PC-3 (cell line): Measurements from ENCODE around the gene PSMB7. TPM values are rescaled to one million over a fixed set of nuclear protein-coding genes. Genes with fewer than 3 reads are reported as not detected.
A peak's percentile ranks its signal among the peaks of the same experiment; 100 is the strongest.

Experiments
- ATAC-seq: fragments of 200-7000 bp; cut with Tn5 transposase; 2 replicates; pipeline ENCODE4 v1.9.1; 2020; ENCODE audit warnings: mild to moderate bottlenecking, moderate library complexity
- BruUV-seq: library from RNA; stranded (reverse); fragments of 400-500 nt; replicated peaks from 2 replicates; lab custom pipeline; 2021; lab: Mats Ljungman, UMichigan
- CTCF ChIA-PET: fragments of 300-600 bp; sonication (Branson Sonifier 250); formaldehyde crosslinking; loops from one replicate; lab custom pipeline; 2022; ENCODE audit warnings: antibody characterized with exemption; lab: Charles Lee
- POLR2A ChIA-PET: fragments of 300-600 bp; sonication (Branson Sonifier 250); formaldehyde crosslinking; loops from one replicate; lab custom pipeline; 2022; ENCODE audit warnings: antibody characterized with exemption; ENCODE audit not compliant: unreplicated experiment; lab: Charles Lee
- DNase-seq: peaks from one replicate; pipeline ENCODE4 v3.0.0-alpha.2; 2015
- H2AFZ ChIP-seq: fragments of 300-600 bp; sonication (generic); 2 replicates; pipeline ENCODE4 v1.6.0; 2016; ENCODE audit warnings: antibody characterized with exemption, low read length
- H3F3A ChIP-seq: fragments of 300-600 bp; sonication (generic); one replicate; pipeline ENCODE4 v1.6.0; 2017; ENCODE audit warnings: antibody characterized with exemption, low read length, control low read depth, mild to moderate bottlenecking; ENCODE audit not compliant: unreplicated experiment
- H3K27ac ChIP-seq: fragments of 300-600 bp; sonication (generic); 2 replicates; pipeline ENCODE4 v1.5.1; 2016; ENCODE audit warnings: mild to moderate bottlenecking, low read length
- H3K27me3 ChIP-seq: fragments of 300-600 bp; sonication (generic); 2 replicates; pipeline ENCODE4 v1.6.1; 2016; ENCODE audit warnings: low read length, mixed read lengths
- H3K36me3 ChIP-seq: fragments of 300-600 bp; sonication (generic); 2 replicates; pipeline ENCODE4 v1.6.1; 2016; ENCODE audit warnings: low read depth, mixed run types, low read length, mixed read lengths
- H3K4me1 ChIP-seq: fragments of 300-600 bp; sonication (generic); 2 replicates; pipeline ENCODE4 v1.5.1; 2016; ENCODE audit warnings: low read length; ENCODE audit not compliant: insufficient read depth
- H3K4me2 ChIP-seq: fragments of 300-600 bp; sonication (generic); 2 replicates; pipeline ENCODE4 v1.6.0; 2016; ENCODE audit warnings: low read length
- H3K4me3 ChIP-seq: fragments of 300-600 bp; sonication (generic); 2 replicates; pipeline ENCODE4 v1.5.1; 2016; ENCODE audit warnings: mild to moderate bottlenecking, low read length, mixed read lengths
- H3K79me2 ChIP-seq: fragments of 300-600 bp; sonication (generic); 2 replicates; pipeline ENCODE4 v1.6.1; 2017; ENCODE audit warnings: low read length, mixed read lengths
- H3K9ac ChIP-seq: fragments of 300-600 bp; sonication (generic); 2 replicates; pipeline ENCODE4 v1.6.0; 2016; ENCODE audit warnings: mild to moderate bottlenecking, low read length
- H3K9me2 ChIP-seq: fragments of 300-600 bp; sonication (generic); replicated peaks from 2 replicates; pipeline ENCODE4 v1.6.1; 2016; ENCODE audit warnings: mixed run types, low read length, mixed read lengths
- H3K9me3 ChIP-seq: fragments of 300-600 bp; sonication (generic); 2 replicates; pipeline ENCODE4 v1.6.1; 2016; ENCODE audit warnings: low read length, mixed read lengths
- H4K20me1 ChIP-seq: fragments of 300-600 bp; sonication (generic); 2 replicates; pipeline ENCODE4 v1.6.1; 2016; ENCODE audit warnings: low read length, mixed read lengths
- CTCF ChIP-seq: fragments of 300-600 bp; sonication (generic); conservative IDR thresholded peaks from 2 replicates; pipeline ENCODE4 v1.5.1; 2017; ENCODE audit warnings: antibody characterized with exemption, low read depth, mild to moderate bottlenecking, low read length
- EZH2 ChIP-seq: fragments of 300-600 bp; sonication (generic); IDR thresholded peaks from one replicate; pipeline ENCODE4 v1.6.1; 2017; ENCODE audit warnings: antibody characterized with exemption, mild to moderate bottlenecking, low read length; ENCODE audit not compliant: unreplicated experiment
- EZH2phosphoT487 ChIP-seq: fragments of 300-600 bp; sonication (generic); IDR thresholded peaks from 2 replicates; pipeline ENCODE4 v1.6.1; 2018; ENCODE audit warnings: mild to moderate bottlenecking, antibody characterized with exemption, low read length, borderline replicate concordance
- intact Hi-C: fragments of 100-400 bp; cut with micrococcal nuclease; formaldehyde crosslinking; loops from 2 replicates; pipeline ENCODE4 v1.9.0; 2023
- total RNA-seq: library from RNA; depleted of rRNA; stranded (reverse); fragments of >200 nt; gene quantifications from 2 replicates; pipeline ENCODE4 v1.2.3, GENCODE V29; 2014

The PSMB7 gene
- total RNA-seq, 1 experiment from 2014 or later = 372 TPM

GRCh38 chr9:124357721-124358361 is 57.4 kb downstream of the PSMB7 start:
- ChIA-PET POLR2A (no interaction called here), CTCF (no interaction called here)
- intact Hi-C loops = no loop called here
- no peak overlapping the region for H3K4me2 ChIP-seq
- H3K9me2 ChIP-seq = no peaks in the 10 kb centered on the region
- H3K27me3 ChIP-seq = no peaks in the 10 kb centered on the region
- H3K9me3 ChIP-seq = no peaks in the 10 kb centered on the region
- H3K79me2 ChIP-seq = peaks cover 68% of the 10 kb centered on the region
- peaks cover 10% of the 10 kb centered on the region; the same call in 1 of the 2 replicates for H3K36me3 ChIP-seq
- H4K20me1 ChIP-seq = peaks cover 61% of the 10 kb centered on the region
- no TSS peak for BruUV-seq
- no peak for TF ChIP-seq EZH2
- peak; percentile 33; the same call in 1 of the 2 replicates for TF ChIP-seq CTCF
- TF ChIP-seq EZH2phosphoT487 = no peak
- no peak for ATAC-seq
- no peak for DNase-seq
- no peak overlapping the region for H3K4me3 ChIP-seq
- H2AFZ ChIP-seq = no peak overlapping the region
- no peak overlapping the region for H3K27ac ChIP-seq
- no peak overlapping the region for H3K9ac ChIP-seq
- no peaks in the 10 kb centered on the region for H3F3A ChIP-seq
- no peaks in the 10 kb centered on the region for H3K4me1 ChIP-seq

DNA sequence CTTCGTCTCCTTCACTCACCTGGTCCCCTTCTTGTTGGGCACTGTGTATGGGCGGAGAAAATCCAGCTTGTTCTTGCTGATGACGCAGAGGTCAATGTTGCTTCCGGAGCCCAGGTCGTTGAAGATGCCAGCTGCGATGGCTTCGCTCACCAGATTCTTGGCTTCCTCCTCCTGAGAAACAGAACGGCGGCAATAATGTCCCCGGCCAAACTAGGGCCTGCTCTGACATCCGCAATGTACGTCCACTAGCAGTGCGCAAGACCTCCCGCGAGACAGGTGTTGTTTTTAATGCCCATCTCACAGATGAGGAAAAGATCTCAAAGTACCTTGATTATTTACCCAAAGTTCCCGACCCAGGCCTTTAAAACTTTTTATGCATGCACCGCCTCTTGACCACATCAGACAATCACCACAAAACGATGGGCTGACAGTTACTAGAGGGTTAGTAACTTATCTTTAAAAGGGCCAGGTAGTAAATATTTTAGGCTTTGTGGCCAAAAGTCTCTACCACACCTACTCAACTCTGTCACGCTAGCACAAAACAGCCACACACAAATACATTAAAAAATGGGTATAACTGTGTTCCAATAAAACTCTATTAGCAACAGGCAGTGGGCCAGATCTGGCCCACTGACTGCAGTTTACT is 58.4 kb downstream of the PSMB7 start:
- Histone ChIP-seq H3K9me2 (no peaks in the 10 kb centered on the region), H3K79me2 (peaks cover 59% of the 10 kb centered on the region), H2AFZ (no peak overlapping the region), H3K9ac (no peak overlapping the region), H3K36me3 (peaks cover 15% of the 10 kb centered on the region; the same call in 1 of the 2 replicates), H3K27me3 (no peaks in the 10 kb centered on the region), H4K20me1 (peaks cover 55% of the 10 kb centered on the region), H3K4me3 (no peak overlapping the region), H3K9me3 (no peaks in the 10 kb centered on the region), H3K27ac (no peak overlapping the region), H3K4me2 (no peak overlapping the region), H3K4me1 (no peaks in the 10 kb centered on the region), H3F3A (no peaks in the 10 kb centered on the region)
- ATAC-seq = no peak
- ChIA-PET CTCF (no interaction called here), POLR2A (no interaction called here)
- no TSS peak for BruUV-seq
- TF ChIP-seq EZH2 (no peak), CTCF (no peak), EZH2phosphoT487 (no peak)
- DNase-seq = no peak
- intact Hi-C loops = no loop called here
